T-helper 1 cell treated with Interleukin-12 subunit alpha and Interleukin-12 subunit beta and Interleukin-4 antibody, amounts not matched to agents 30 ng/mL and 1 ng/mL, for 36 hours (primary cell): ENCODE measurements around the gene MINK1. TPM values are rescaled to one million over a fixed set of nuclear protein-coding genes. Genes with fewer than 3 reads are reported as not detected.

Source experiments
- intact Hi-C: fragments of 100-400 bp; cut with micrococcal nuclease; formaldehyde crosslinking; loops from one replicate; pipeline ENCODE4 v1.15.1; 2024
- total RNA-seq: library from RNA; stranded (reverse); gene quantifications from 2 replicates; pipeline ENCODE4 v1.2.3, GENCODE V29; 2022

Gene MINK1
- total RNA-seq, 1 donor from 2014 or later, result 115 TPM

GRCh38 chr17:4808378-4808767 is 24.8 kb upstream of the MINK1 start:
- intact Hi-C loops, result no loop called here

GRCh38 chr17:4810696-4811290 is 22.3 kb upstream of the MINK1 start:
- intact Hi-C loops, result no loop called here

- intact Hi-C loops, result no loop called here
Observed at GRCh38 chr17:4811471-4811870, 21.7 kb upstream of the MINK1 start.

- intact Hi-C loops, result no loop called here
Observed at GRCh38 chr17:4812690-4813089, 20.4 kb upstream of the MINK1 start.

GRCh38 chr17:4815043-4815675 is 18.0 kb upstream of the MINK1 start:
- intact Hi-C loops, result no loop called here

DNA sequence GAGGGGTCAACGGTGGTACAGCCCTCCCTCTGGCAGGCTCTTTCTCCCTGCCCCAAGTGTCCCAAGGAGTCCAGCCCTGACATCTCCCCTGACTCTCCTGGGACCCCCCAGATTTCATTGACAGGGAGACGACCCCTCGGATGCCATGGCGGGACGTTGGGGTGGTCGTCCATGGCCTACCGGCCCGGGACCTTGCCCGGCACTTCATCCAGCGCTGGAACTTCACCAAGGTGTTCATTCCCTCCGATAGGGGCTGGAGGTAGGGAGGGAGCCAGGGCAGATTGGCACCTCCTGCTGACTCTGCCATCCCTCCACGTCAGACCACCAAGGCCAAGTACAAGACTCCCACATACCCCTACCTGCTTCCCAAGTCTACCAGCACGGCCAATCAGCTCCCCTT is 16.3 kb upstream of the MINK1 start:
- intact Hi-C loops, result no loop called here

GRCh38 chr17:4818276-4818675 is 14.9 kb upstream of the MINK1 start:
- intact Hi-C loops, result no loop called here

DNA sequence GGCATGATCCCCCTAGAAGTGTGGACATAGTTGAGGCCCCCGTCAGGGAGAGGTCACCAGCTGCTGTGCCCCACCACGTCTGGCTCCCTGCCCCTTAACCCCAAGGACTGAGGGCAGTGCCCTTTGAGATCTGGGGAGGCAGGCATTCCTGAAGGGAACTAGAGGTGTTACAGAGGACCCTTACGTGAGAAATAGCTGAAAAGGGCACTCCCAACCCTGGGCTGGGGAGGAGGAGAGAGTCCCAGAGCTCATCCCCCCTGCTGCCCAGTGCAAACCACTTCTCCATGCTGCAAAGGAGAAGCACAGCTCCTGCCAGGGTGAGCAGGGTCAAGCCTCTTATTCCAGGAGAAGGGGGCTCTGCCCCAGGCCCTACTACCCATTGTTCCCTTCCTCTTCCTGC is 10.3 kb upstream of the MINK1 start:
- intact Hi-C loops, result no loop called here

DNA sequence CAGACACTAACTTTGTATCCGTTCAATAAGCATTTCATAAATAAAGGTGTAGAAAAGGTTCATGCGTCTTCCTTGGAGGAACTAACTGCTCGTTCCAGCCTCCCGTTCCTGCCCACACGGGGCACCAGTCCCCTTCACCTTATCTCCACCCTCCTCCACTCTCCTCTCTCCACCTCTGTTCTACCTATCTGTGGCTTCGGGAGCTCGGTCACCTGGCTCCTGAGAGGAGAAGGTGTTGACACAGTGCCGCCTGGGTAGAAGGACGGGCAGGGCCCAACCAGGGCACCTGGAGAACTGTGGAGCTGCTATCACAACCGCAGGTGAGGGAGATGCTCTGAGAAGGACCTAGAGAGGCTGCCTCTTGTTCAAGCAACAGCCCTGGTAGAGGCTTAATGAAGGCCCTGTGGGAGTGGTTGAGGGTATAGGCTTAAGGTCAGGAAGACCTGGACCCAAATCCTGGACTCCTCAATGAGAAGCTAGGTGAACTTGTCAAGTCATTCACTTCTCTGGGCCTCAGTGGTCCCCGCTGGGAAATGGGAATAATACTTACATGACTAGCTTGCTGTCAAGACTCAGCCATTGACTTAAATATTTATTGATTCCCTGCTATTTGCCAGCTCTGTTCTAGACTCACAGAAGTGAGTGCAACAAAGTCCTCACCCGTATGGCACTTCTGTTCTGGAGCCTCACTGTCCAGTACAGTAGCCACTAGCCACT is 9.6 kb upstream of the MINK1 start:
- intact Hi-C loops, result no loop called here

GRCh38 chr17:4827399-4827798 is 5.7 kb upstream of the MINK1 start:
- intact Hi-C loops, result no loop called here

GRCh38 chr17:4832829-4833177 is 337 bp upstream of the MINK1 start:
- intact Hi-C loops, result loop anchor here (1.0 to 5.0 kb wide), 7 partner anchors 26 to 123 kb away; partner anchors contain the start of genes ARRB2, C17orf107, MED11 and PLD2

DNA sequence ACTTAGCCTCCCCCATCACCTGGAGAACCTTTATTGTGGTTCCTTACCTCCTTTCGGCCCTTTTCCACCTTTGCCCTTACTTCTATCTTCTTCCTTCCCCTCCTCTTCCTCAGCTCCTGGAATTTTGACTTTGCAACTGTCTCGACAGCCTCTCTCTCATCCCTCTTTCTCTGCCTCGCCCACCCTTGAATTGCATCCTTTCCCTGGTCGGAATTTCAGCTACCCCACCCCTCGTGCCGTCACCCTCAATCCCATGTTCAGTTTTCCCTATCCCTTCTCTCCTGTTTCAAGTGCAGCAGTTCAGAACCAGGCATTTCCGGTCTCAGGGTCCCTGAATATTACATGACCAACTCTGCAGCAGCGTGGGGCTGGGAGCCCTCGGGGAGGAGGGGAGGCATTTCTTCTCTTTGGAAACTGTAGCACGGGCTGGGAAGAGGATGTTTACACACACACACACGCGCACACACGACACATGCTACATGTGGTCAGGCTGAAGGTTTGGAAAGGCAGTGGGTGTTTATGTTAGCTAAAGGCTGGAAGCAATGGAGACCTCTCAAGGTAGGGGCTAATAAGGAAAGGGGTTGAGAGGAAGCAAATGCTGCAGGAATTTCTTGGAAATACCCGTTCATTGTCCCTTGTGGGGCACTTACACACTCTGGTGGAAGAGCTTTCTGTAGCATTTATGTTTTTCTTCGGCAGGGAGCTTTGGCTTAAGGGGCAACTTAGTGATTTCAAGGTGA is 971 bp downstream of the MINK1 start:
- intact Hi-C loops, result loop anchor here (1.0 to 5.0 kb wide), 8 partner anchors 27 to 691 kb away; partner anchors contain the start of genes ARRB2, C17orf107, CYB5D2 and MED11

- intact Hi-C loops, result loop anchor here (1.0 to 5.0 kb wide), 3 partner anchors 48 to 691 kb away; partner anchors contain the start of genes C17orf107, CYB5D2 and ZZEF1
Observed at GRCh38 chr17:4834681-4835020, 1.5 kb downstream of the MINK1 start.

- intact Hi-C loops, result no loop called here
Observed at GRCh38 chr17:4836221-4836620, 3.1 kb downstream of the MINK1 start.

GRCh38 chr17:4837471-4838308 is 4.5 kb downstream of the MINK1 start:
- intact Hi-C loops, result no loop called here

DNA sequence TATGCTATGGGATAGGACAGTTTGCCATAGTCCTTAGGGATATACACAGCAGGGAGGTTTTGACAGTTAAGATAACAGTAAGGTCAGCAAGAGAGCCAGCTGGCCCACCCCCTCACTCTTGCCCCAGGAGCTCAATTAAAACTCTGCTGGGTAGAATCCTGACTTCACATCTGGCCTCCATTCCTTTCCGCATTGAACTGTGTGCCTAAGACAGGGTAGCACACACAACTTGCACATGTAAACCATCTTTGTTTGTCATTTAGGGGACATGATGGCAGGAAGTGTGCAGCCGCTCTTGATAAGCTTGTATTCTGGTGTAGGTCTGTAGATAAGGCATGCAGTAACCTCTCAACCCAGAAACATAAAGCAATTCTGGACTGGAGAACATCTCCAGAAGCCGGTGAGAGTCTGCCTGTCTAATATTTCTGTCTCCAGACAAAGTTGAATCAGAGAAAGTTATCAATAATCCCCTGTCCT is 5.2 kb downstream of the MINK1 start:
- intact Hi-C loops, result no loop called here

DNA sequence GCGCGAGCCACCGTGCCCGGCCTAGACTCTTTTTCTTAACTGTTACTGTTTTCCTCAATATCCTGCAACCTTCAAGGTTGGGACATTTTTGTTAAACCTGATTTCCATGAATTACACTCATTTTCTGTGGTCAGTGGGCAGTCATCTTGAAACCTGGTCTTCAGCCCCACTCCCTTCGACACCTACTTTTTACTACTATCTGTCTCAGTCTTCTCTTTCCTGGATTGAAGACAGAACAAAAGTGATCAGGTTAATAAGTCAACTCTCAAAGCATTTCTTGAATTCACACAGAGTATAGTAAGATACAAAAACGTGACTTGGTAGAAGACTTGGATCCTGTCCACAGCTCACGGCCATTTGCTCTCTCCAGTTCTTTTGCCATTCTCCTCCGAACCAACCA is 6.1 kb downstream of the MINK1 start:
- intact Hi-C loops, result no loop called here

GRCh38 chr17:4839965-4840892 is 7.1 kb downstream of the MINK1 start:
- intact Hi-C loops, result no loop called here

DNA sequence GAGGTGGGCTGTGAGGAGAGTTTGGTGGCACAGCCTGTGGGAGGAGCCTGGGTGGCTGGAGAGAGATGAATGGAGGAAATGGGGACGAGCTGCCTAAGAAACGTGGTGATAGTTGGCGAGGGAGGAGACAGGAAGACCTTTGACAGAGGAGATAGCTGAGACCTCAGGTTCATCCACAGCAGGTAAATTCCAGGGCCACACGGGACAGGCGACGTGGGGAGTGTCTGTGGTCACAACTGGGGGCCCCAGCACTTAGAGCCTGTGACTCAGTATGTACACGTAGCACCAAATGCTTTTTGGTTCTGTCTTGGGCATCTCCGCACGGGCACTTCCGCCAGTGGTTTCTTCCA is 7.7 kb downstream of the MINK1 start:
- intact Hi-C loops, result no loop called here

- intact Hi-C loops, result no loop called here
Observed at GRCh38 chr17:4842376-4842775, 9.2 kb downstream of the MINK1 start.
